ENCODE results near the gene ASIC5. TPM values are rescaled to one million over a fixed set of nuclear protein-coding genes. Genes with fewer than 3 reads are reported as not detected.

The ASIC5 gene
- total and polyA plus RNA-seq, 7 donors, result not detected

- Histone ChIP-seq H3K4me3 (no peak overlapping the region), H3K27me3 (ENCODE audit: insufficient read depth in 3 of 3, low read length in 2 of 3) (no peaks in the 10 kb centered on the region), H3K9me3 (no peaks in the 10 kb centered on the region), H3K36me3 (ENCODE audit: insufficient read depth in 1 of 2, low read depth in 1 of 2) (no peaks in the 10 kb centered on the region), H3K27ac (no peak overlapping the region), H3K4me1 (no peaks in the 10 kb centered on the region)
- TF ChIP-seq, protein P1, sequence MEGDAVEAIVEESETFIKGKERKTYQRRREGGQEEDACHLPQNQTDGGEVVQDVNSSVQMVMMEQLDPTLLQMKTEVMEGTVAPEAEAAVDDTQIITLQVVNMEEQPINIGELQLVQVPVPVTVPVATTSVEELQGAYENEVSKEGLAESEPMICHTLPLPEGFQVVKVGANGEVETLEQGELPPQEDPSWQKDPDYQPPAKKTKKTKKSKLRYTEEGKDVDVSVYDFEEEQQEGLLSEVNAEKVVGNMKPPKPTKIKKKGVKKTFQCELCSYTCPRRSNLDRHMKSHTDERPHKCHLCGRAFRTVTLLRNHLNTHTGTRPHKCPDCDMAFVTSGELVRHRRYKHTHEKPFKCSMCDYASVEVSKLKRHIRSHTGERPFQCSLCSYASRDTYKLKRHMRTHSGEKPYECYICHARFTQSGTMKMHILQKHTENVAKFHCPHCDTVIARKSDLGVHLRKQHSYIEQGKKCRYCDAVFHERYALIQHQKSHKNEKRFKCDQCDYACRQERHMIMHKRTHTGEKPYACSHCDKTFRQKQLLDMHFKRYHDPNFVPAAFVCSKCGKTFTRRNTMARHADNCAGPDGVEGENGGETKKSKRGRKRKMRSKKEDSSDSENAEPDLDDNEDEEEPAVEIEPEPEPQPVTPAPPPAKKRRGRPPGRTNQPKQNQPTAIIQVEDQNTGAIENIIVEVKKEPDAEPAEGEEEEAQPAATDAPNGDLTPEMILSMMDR (IDR thresholded peaks at IDR 0.05), result no peak
- ATAC-seq, result no peak
- intact Hi-C loops (cut with DNase I), result no loop called here
- DNase-seq, result no peak
These were observed 33.4 kb downstream of the ASIC5 start for GRCh38 chr4:155832664-155833063.

GRCh38 chr4:155828628-155829027 lies 37.4 kb downstream of the ASIC5 start:
- no peak for DNase-seq
- Histone ChIP-seq H3K4me1 (no peaks in the 10 kb centered on the region), H3K4me3 (no peak overlapping the region), H3K27me3 (ENCODE audit: insufficient read depth in 3 of 3, low read length in 2 of 3) (no peaks in the 10 kb centered on the region), H3K36me3 (ENCODE audit: insufficient read depth in 1 of 2, low read depth in 1 of 2) (no peaks in the 10 kb centered on the region), H3K9me3 (no peaks in the 10 kb centered on the region), H3K27ac (no peak overlapping the region)
- ATAC-seq, result no peak
- TF ChIP-seq, protein P1 (IDR thresholded peaks at IDR 0.05), result no peak
- intact Hi-C loops (cut with DNase I), result no loop called here
- WGBS, 3 donors, result 81 to 89% (median 85%) methylated on average over 3 of the region's 3 CpGs

GRCh38 chr4:155822572-155822971 lies 43.5 kb downstream of the ASIC5 start:
- no peak overlapping the region for H3K27ac ChIP-seq
- no peaks in the 10 kb centered on the region for H3K9me3 ChIP-seq
- no peaks in the 10 kb centered on the region for H3K4me1 ChIP-seq
- DNase-seq, result no peak
- no peak overlapping the region for H3K4me3 ChIP-seq
- TF ChIP-seq, protein P1 (IDR thresholded peaks at IDR 0.05), result no peak
- H3K36me3 ChIP-seq (ENCODE audit: insufficient read depth in 1 of 2, low read depth in 1 of 2), result no peaks in the 10 kb centered on the region
- WGBS, 3 donors, result 82 to 88% (median 87%) methylated on average over 3 of the region's 3 CpGs
- no peak for ATAC-seq
- no peaks in the 10 kb centered on the region for H3K27me3 ChIP-seq (ENCODE audit: insufficient read depth in 3 of 3, low read length in 2 of 3)
- intact Hi-C loops (cut with DNase I), result no loop called here

- Histone ChIP-seq H3K4me3 (no peak overlapping the region), H3K36me3 (ENCODE audit: insufficient read depth in 1 of 2, low read depth in 1 of 2) (no peaks in the 10 kb centered on the region), H3K27me3 (ENCODE audit: insufficient read depth in 3 of 3, low read length in 2 of 3) (no peaks in the 10 kb centered on the region), H3K9me3 (no peaks in the 10 kb centered on the region), H3K4me1 (no peaks in the 10 kb centered on the region), H3K27ac (no peak overlapping the region)
- DNase-seq (no peak), ATAC-seq (no peak)
- TF ChIP-seq, protein P1 (IDR thresholded peaks at IDR 0.05), result no peak
- intact Hi-C loops (cut with DNase I), result no loop called here
- WGBS, 3 donors, result 84 to 86% (median 85%) methylated on average over 4 of the region's 4 CpGs
These were observed 45.1 kb downstream of the ASIC5 start for GRCh38 chr4:155820887-155821518.

DNA sequence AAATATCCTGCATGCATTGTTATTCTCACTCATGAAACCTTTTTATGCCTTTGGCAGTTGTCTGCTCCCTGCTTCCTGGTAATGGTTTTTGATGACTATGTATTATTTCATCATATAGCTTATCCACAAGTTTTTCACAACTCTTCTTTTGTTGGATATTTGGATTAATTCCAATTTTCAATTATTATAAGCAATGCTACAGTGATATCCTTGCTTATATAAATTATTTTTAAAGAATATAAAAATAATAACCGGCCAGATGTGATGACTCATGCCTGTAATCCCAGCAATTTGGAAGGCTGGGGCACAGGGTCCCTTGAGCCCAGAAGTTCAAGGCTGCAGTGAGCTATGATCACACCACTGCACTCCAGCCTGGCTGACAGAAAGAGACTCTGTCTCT lies 47.0 kb downstream of the ASIC5 start:
- Histone ChIP-seq H3K36me3 (ENCODE audit: insufficient read depth in 1 of 2, low read depth in 1 of 2) (no peaks in the 10 kb centered on the region), H3K4me3 (no peak overlapping the region), H3K27me3 (ENCODE audit: insufficient read depth in 3 of 3, low read length in 2 of 3) (no peaks in the 10 kb centered on the region), H3K9me3 (no peaks in the 10 kb centered on the region), H3K27ac (no peak overlapping the region), H3K4me1 (no peaks in the 10 kb centered on the region)
- intact Hi-C loops (cut with DNase I), result no loop called here
- ATAC-seq, result no peak
- 16 to 21% (median 19%) methylated on average over 1 of the region's 1 CpG for WGBS, 3 donors
- TF ChIP-seq, protein P1 (IDR thresholded peaks at IDR 0.05), result no peak
- peak in 1 of 2 donors; percentile 18 for DNase-seq

All from psoas muscle (tissue), 8 donors.